ENCODE measurements around the gene TMEM190.
A peak's percentile ranks its signal among the peaks of the same experiment; 100 is the strongest.

DNA sequence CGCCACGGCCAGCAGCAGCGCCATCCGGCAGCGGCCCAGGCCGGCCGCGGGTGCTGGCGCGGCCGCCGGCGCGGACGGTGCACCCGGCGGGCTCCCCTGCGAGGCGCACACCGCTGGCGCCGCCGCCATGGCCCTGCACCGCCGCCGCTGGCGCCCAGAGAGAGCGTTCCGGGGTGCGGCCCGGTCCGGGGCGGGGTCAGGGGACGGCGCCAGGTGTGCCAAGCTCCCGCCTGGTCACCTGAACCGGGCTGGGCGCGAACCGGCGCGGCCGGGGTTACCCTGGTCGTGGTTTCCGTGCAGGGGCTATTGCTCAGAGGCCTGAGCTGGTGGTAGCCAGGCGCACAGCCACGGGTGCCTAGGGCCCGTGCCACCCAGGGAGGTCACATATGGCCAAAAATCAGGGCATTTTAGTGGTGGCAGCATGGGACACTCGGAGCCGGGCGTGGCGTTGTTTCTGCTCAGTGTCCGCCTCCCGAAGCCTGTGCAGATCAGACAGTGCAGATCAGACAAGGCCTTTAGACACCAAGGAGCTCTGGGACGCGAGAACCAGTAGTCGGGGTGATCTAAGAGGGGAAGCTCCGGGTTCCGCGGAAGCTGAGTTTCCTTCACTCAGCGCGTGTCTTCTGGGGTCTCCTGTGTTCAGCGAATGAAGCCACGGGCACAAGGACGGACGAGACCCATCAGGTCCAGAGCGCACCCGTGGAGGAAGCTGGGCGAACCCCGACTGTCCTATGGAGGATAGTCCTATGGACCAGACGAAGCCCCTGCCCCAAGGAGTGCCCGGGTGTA, 7.7 kb downstream of the TMEM190 start, which contains the start of gene TMEM238:
- no peak for TF ChIP-seq RAD21 (IDR thresholded peaks at IDR 0.05; ENCODE audit: low read depth)
- TF ChIP-seq TAF1 (IDR thresholded peaks at IDR 0.05; ENCODE audit: low read depth): peak; percentile 25; the same call in 1 of the 2 replicates

Data from Ishikawa (cell line).